Epithelial cell of esophagus (primary cell): ENCODE data around the gene EIF3L.

Source experiments
- DNase-seq: peaks from one replicate; pipeline ENCODE4 v3.0.0; 2010; ENCODE audit warnings: low read depth
- H3K4me3 ChIP-seq: 2 replicates; pipeline ENCODE4 v1.5.1; 2011; ENCODE audit warnings: mild to moderate bottlenecking, low read length, control low read depth
- TF ChIP-seq, protein P1 (sequence below): IDR thresholded peaks from 2 replicates; pipeline ENCODE4 v1.5.1; 2011; ENCODE audit warnings: low read depth, mild to moderate bottlenecking, low read length, control low read depth, inconsistent platforms; ENCODE audit not compliant: insufficient read depth; ENCODE audit errors: missing control alignments

The EIF3L gene

GRCh38 chr22:37844904-37845329 lies 4.3 kb upstream of the EIF3L start:
- peak; percentile 19 for DNase-seq
- peak overlapping the region; percentile 59 for H3K4me3 ChIP-seq
- TF ChIP-seq, protein P1, sequence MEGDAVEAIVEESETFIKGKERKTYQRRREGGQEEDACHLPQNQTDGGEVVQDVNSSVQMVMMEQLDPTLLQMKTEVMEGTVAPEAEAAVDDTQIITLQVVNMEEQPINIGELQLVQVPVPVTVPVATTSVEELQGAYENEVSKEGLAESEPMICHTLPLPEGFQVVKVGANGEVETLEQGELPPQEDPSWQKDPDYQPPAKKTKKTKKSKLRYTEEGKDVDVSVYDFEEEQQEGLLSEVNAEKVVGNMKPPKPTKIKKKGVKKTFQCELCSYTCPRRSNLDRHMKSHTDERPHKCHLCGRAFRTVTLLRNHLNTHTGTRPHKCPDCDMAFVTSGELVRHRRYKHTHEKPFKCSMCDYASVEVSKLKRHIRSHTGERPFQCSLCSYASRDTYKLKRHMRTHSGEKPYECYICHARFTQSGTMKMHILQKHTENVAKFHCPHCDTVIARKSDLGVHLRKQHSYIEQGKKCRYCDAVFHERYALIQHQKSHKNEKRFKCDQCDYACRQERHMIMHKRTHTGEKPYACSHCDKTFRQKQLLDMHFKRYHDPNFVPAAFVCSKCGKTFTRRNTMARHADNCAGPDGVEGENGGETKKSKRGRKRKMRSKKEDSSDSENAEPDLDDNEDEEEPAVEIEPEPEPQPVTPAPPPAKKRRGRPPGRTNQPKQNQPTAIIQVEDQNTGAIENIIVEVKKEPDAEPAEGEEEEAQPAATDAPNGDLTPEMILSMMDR: no peak

DNA sequence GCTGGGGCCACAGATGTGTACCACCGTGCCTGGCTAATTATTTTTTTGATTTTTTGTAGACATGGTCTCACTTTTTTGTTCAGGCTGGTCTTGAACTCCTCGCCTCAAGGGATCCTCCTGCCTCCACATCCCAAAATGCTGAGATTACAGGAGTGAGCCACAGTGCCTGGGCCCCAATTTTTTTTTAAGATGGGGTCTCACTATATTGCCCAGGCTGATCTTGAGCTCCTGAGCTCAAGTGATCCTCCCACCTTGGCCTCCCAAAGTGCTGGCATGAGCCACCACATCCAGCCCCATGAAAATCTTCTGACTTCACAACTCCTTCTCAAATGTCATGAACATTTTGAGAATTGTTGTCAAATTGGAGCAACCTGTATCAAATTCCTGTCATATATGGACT lies 2.8 kb upstream of the EIF3L start:
- no peak for DNase-seq
- H3K4me3 ChIP-seq: no peak overlapping the region
- TF ChIP-seq, protein P1: no peak

- peak; percentile 53 for DNase-seq
- TF ChIP-seq, protein P1: no peak
- H3K4me3 ChIP-seq: peak overlapping the region; percentile 90
Observed at GRCh38 chr22:37848587-37849088, 581 bp upstream of the EIF3L start.

GRCh38 chr22:37850801-37851200 lies 1.6 kb downstream of the EIF3L start:
- DNase-seq: no peak
- TF ChIP-seq, protein P1: no peak
- H3K4me3 ChIP-seq: no peak overlapping the region

- TF ChIP-seq, protein P1: no peak
- DNase-seq: no peak
- no peak overlapping the region for H3K4me3 ChIP-seq
Observed at GRCh38 chr22:37852418-37852817, 3.2 kb downstream of the EIF3L start.

DNA sequence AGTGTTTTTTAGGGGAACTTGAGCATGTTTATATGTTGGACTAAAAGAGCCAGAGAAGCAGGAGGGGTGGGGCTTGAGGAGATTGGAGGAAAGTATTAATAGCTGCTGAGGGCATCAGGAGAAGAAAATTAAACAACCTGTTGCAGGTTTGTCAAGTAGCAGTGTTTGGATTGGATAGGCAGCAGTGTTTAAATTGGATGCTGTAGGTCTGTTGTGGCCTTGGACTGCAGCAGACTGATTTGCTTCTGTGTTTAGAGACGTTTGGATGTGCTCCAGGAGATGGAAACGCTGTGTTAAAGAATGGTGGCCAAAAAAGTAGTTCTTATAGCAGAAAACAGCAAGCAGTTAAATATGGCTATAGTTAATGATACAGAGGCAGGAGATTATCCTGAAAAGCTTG lies 5.7 kb downstream of the EIF3L start:
- no peak for DNase-seq
- TF ChIP-seq, protein P1: no peak

DNA sequence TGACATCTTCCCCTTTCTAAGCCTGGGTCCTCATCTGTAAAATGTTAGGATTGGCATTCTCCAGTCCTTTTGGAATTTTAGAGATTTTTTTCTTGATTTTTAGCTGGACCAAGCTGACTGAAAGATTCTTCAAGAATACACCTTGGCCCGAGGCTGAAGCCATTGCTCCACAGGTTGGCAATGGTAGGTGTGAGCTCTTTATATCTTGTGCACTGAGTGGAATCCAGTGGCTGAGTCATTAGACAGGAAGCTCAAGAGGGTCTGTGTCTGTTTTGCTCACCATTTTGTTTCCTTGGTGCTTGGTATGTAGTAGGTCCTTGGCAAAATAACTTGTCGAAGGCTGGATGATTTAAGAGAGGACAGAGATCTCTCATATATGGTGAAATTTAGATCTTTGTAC lies 6.2 kb downstream of the EIF3L start:
- H3K4me3 ChIP-seq: no peak overlapping the region
- peak; percentile 27 for DNase-seq
- TF ChIP-seq, protein P1: no peak

More for the DNA sequence above, 5.7 kb downstream of the EIF3L start:
- H3K4me3 ChIP-seq: no peak overlapping the region
